NCI-H82 (cell line): ENCODE measurements around the gene FAXDC2.

Experiments used
- DNase-seq: peaks from one replicate; lab custom pipeline; 2025; lab: John Stamatoyannopoulos, UW

FAXDC2 gene

GRCh38 chr5:154850255-154851062 is at the start of gene FAXDC2:
TSS of gene FAXDC2 (minus strand) at chr5:154850603. CDS start at chr5:154838178, 12,425 bp downstream.
- peak; percentile 44 for DNase-seq

GRCh38 chr5:154900066-154900465 is 49.7 kb upstream of the FAXDC2 start:
- no peak for DNase-seq

GRCh38 chr5:154899151-154899816 is 48.9 kb upstream of the FAXDC2 start:
- DNase-seq = no peak

- no peak for DNase-seq
These were observed 47.8 kb upstream of the FAXDC2 start for GRCh38 chr5:154898210-154898609.

GRCh38 chr5:154896562-154897165 is 46.3 kb upstream of the FAXDC2 start:
- no peak for DNase-seq

- no peak for DNase-seq
These were observed 45.5 kb upstream of the FAXDC2 start for GRCh38 chr5:154895606-154896561.

- DNase-seq = no peak
These were observed 43.0 kb upstream of the FAXDC2 start for GRCh38 chr5:154893381-154893780.

GRCh38 chr5:154892369-154892771 is 42.0 kb upstream of the FAXDC2 start:
- no peak for DNase-seq

- DNase-seq = no peak
These were observed 35.0 kb upstream of the FAXDC2 start for GRCh38 chr5:154885439-154885838.

GRCh38 chr5:154884424-154884823 is 34.0 kb upstream of the FAXDC2 start:
- DNase-seq = no peak

GRCh38 chr5:154881986-154882385 is 31.6 kb upstream of the FAXDC2 start:
- DNase-seq = no peak

GRCh38 chr5:154878642-154879335 is 28.4 kb upstream of the FAXDC2 start:
- DNase-seq = no peak

GRCh38 chr5:154873791-154874331 is 23.5 kb upstream of the FAXDC2 start:
- DNase-seq = no peak

GRCh38 chr5:154871734-154872133 is 21.3 kb upstream of the FAXDC2 start:
- DNase-seq = no peak

GRCh38 chr5:154868702-154869101 is 18.3 kb upstream of the FAXDC2 start:
- peak; percentile 28 for DNase-seq

- no peak for DNase-seq
These were observed 16.4 kb upstream of the FAXDC2 start for GRCh38 chr5:154866841-154867240.

- no peak for DNase-seq
These were observed 15.2 kb upstream of the FAXDC2 start for GRCh38 chr5:154865466-154866184.

GRCh38 chr5:154863291-154864080 is 13.1 kb upstream of the FAXDC2 start:
- no peak for DNase-seq

GRCh38 chr5:154862766-154863165 is 12.4 kb upstream of the FAXDC2 start:
- no peak for DNase-seq
